Measurements from ENCODE around the gene PACSIN2.

GRCh38 chr22:42937164-42937843 is 77.6 kb downstream of the PACSIN2 start:
- TF ChIP-seq, protein P1, sequence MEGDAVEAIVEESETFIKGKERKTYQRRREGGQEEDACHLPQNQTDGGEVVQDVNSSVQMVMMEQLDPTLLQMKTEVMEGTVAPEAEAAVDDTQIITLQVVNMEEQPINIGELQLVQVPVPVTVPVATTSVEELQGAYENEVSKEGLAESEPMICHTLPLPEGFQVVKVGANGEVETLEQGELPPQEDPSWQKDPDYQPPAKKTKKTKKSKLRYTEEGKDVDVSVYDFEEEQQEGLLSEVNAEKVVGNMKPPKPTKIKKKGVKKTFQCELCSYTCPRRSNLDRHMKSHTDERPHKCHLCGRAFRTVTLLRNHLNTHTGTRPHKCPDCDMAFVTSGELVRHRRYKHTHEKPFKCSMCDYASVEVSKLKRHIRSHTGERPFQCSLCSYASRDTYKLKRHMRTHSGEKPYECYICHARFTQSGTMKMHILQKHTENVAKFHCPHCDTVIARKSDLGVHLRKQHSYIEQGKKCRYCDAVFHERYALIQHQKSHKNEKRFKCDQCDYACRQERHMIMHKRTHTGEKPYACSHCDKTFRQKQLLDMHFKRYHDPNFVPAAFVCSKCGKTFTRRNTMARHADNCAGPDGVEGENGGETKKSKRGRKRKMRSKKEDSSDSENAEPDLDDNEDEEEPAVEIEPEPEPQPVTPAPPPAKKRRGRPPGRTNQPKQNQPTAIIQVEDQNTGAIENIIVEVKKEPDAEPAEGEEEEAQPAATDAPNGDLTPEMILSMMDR (IDR thresholded peaks at IDR 0.05), result no peak
- TF ChIP-seq POLR2AphosphoS5 (IDR thresholded peaks at IDR 0.05) (peak in 1 of 4 donors; percentile 28), POLR2A (IDR thresholded peaks at IDR 0.05) (no peak), EP300 (IDR thresholded peaks at IDR 0.05) (no peak)

All from sigmoid colon (tissue), 4 donors.